HG03066 (cell line): ENCODE measurements around the gene CRISPLD2.

Experiments used
- ATAC-seq: cut with Tn5 transposase; IDR thresholded peaks from one replicate; pipeline ENCODE4 v1.9.1; 2021; ENCODE audit warnings: low read depth; ENCODE audit not compliant: unreplicated experiment

Gene CRISPLD2

DNA sequence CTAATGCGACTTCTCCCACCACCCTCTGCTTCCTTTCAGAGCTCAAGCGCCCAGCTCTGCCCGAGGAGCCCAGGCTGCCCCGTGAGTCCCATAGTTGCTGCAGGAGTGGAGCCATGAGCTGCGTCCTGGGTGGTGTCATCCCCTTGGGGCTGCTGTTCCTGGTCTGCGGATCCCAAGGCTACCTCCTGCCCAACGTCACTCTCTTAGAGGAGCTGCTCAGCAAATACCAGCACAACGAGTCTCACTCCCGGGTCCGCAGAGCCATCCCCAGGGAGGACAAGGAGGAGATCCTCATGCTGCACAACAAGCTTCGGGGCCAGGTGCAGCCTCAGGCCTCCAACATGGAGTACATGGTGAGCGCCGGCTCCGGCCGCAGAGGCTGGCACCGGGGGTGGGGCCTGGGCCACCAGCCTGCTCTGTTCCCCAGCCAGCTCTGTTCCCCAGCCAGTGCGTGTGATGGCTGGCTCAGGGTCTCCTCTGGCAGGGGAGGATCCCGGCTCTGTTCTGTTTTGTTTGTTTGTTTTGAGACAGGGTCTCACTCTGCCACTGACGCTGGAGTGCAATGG lies 18.7 kb downstream of the CRISPLD2 start:
- ATAC-seq: no peak

DNA sequence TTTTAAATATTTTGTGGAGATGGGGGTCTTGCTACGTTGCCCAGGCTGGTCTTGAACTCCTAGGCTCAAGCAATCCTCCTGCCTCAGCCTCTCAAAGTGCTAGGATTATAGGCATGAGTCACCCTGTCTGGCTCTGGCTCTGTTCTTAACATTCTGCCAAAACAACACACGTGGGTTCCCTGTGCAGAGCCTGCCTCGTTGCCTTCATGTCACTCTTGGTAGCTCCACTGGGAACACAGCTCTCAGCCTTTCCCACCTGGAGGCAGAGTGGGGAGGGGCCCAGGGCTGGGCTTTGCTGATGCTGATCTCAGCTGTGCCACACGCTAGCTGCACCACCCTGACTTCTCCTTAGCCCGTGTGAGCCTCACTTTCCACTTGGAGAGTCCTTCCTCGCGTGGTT lies 19.3 kb downstream of the CRISPLD2 start:
- ATAC-seq: no peak

DNA sequence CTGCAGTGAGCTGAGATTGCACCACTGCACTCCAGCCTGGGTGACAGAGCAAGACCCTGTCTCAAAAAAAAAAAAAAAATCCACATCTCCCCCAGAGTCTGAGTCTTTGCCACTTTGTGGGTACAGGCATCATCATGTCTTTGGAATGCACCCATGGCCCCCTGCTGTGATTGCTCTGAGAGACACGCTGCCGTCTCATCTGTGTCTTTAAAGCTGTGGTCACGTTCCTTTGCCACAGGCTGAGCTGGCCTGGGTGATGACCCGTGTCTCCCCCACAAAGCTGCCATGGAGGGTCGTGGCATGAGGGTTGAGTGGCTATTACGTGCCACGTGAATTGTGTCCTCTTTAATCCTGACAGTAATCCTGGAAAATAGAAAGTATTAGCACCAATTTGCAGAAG lies 20.2 kb downstream of the CRISPLD2 start:
- ATAC-seq: no peak

DNA sequence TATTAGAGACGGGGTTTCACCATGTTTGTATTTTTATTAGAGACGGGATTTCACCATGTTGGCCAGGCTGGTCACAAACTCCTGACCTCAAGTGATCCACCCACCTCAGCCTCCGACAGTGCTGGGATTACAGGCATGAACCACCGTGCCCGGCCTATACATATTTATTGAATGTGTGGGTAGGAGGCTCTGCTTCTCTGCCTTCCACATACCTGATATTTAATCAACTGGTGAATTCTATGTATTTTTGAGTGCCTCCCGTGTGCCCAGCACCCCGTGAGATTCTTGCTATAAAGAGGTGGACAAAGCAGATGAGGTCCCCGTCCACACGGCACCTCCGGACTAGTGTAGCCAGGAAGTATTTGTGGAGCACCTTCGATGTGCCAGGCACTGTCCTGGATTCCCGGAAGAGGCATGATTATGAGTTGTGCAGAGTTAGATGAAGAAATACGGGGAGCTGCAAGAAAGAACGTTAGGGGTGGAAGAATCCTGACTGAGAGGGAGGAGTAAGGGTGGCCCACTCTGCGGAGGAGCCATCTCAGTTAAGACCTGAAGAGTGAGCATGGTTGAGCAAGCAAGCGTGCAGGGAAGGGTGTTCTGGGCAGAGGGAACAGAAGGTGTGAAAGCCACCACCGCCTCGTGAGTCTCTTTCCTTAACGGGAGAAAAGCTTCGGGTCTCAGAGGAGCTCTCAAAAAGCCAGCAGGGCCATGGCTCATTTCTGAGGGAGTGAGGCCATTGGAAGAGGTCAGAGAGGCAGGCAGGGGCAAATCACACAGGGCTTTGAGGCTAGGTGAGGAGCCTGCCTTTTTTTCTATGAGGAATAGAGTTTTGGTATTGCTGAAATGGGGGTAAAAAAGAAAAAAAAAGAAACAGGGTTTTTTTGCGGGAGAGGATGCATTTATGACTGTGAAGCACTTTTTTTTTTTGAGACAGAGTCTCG lies 21.2 kb downstream of the CRISPLD2 start:
- no peak for ATAC-seq

DNA sequence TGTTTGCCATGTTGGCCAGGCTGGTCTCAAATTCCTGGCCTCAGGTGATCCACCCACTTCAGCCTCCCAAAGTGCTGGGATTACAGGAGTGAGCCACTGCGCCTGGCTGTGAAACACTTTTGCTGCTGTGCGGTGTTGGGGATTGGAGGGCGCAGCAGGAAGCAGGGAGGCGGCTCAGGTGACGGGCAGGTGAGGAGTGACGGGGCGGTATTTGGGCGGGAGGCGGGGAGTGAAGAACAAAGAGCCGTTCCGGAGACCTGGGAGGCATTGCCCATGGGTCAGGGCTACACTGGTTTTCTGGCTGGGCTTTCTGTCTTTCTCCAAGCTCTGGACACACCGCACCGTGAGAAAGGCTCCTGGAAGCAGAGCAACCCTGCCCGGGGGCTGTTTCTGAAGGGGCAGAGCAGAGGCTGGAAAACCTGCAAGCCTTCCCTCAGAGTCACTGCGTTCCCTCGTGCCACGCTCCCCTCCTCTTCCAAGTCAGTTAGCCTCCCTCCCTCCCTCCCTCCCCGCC lies 22.1 kb downstream of the CRISPLD2 start:
- ATAC-seq: no peak

DNA sequence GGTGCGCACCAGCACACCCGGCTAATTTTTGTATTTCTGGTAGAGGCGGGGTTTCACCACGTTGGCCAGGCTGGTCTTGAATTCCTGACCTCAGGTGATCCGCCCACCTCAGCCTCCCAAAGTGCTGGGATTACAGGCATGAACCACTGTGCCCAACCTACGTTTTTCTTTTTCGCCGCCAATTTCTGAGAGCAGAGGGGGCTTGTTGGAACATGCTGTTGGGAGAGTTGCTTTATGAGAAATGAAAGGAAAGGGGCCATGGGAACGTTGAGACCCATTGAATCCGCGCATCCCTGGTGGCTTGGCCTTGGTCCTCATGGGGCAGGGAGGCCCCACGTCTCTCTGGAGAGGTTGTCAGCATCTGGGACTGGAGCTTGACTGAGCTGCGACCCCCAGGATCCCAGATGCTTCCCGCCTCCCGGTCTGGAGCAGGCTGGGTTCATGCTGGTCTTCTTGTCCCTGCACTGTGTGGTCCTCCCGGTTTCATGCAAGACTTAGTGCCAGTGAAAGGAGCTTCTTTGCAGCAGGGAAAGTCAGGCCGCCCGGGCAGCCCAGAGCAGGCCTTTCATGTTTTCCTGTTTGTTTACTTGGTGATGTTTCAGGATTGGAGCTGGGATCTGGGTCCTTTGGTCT lies 22.8 kb downstream of the CRISPLD2 start:
- ATAC-seq: no peak

DNA sequence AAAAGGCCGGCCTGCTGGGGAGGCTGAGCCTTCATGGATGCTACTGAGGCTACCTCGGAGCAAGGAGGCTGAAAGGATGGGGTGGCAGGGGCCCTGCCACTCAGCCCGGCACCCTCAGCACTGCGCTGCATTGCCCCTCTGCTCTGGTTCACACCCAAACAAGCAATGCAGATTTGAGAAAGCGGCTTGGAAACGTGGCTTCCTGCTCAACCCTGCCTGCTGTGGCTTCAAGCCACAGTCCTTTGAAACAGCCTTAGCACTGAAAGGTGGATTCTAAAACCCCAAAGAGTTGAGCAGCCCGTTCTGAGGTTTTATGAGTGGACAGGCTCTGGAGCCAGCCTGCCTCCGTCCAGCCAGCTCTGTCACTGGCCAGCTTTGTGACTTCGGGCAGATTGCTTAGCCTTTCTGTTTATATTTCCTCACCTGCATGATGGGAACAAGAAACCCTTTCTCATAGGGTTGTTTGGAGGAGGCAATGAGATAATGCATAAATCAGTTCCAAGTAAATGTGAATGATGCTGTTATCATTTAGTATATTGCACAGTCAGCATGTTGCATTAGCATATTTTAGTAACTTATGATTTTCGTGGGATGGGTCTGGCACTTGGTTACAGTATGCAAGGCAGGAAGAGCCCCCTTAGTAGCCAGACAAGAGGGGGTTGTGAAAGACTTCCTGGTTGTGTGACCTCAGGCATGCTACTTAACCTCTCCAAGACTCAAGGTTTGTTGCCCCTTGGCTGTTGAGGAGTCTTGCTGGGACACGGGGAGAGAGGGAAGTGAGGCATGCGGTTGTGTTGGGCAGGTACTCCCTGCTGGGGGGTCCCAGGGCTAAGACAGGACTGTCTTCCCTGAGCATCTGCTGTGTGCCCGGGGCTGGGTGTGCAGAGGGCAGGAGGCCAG lies 23.6 kb downstream of the CRISPLD2 start:
- ATAC-seq: no peak

DNA sequence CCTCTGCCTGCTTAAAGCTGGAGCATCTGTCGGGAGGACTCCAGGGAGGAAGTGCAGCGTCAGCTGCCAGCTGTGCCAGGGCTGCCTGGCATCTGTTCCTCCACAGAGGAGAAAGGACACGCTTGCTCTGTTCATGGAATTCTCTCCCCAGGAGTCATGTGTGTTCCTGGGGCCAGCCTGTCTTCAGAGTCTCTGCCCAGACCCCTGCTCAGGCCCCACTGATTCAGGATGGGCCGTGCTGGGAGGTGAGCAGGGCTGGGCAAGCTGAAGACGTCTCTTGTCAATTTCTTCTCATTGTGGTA lies 24.2 kb downstream of the CRISPLD2 start:
- ATAC-seq: no peak

DNA sequence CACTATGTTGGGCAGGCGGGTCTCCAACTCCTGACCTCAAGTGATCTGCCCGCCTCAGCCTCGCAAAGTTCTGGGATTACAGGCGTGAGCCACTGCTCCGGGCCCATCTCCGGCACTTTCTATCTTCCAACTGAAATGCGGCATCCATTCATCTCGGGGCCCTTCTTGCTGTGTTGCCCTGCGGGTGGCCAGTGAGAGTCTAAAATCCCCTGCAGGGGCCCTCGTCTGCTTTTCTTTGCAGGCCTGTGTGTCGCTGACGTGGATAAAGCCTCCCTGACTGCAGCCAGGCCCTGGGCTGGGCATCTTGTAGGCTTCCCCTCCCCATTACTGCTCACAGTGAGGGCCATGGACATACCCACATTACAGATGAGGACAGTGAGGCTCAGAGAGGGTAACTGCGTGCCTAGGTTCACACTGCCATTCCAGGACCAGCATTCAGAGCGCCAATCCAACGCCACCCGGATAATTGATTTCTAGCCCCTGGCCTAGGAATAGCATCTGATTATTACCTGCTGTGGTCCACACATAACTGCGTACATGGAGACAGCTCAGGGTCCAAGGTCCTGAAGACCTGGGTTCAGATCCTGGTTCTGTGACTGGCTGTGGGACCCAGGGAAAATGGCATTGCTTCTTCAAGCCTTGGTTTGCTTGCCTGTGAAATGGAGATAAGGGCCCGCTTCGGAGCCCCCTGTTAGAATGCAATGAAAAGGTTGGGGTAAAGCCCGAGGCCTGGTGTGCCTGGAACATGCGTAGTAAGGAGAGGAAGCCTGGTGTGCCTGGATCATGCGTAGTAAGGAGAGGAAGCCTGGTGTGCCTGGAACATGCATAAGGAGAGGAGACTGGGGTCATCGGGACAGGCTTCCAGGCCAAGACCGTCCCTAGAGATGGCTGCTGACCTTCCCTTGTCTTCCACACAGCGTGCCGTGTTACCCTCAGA lies 25.0 kb downstream of the CRISPLD2 start:
- ATAC-seq: no peak

DNA sequence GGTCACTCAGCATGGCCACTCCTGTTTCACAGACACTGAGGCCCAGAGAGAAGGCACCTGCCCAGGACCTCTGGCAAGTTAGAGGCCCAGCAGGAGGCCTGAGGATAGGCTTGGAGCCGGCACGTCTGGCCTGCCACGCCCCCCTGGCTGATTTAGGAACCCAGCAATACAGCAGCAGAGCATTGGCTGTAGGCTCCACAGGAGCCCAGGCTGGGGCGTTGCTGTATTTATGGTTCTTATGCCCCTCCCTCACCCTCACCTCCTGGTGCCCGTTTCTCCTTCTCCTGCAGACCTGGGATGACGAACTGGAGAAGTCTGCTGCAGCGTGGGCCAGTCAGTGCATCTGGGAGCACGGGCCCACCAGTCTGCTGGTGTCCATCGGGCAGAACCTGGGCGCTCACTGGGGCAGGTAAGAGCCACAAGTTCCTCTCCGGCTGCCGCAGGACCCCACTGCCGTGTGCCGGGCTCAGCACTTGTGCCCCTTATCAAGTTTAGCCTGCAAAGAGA lies 25.8 kb downstream of the CRISPLD2 start:
- no peak for ATAC-seq

DNA sequence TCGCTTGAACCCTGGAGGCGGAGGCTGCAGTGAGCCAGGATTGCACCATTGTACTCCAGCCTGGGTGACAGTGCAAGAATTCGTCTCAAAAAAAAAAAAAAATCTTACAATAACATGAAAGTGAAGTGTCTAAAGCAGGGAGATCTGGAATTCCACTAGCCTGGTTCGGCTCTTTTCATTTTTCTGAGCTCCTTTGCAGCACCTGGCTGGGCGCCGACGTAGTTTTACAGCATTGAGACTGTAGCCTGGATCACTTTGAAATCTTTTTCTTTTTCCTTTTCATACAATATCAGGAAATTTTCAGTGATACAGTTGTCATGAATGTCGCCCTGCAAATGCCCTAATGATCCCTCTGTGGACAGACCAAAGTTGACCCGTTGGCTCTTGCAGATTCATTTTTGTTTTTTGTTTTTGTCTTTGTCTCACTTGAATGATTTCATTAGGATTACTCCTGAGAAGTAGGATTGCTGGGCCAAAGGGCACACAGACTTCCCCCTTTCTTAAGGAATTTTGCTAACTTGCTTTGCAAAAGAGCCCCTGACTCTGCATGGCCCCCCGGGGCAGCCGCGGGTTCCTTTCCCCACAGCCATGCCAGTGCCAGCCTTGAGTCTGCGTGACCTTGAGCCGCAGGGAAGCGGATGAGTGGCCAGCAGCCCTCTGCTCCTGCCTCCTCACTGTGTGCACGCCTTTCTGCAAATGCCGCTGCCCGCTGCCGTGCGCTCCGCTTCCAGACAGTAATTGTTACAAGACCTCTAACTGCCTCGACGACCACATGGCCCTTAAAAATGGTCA lies 28.0 kb downstream of the CRISPLD2 start:
- no peak for ATAC-seq

DNA sequence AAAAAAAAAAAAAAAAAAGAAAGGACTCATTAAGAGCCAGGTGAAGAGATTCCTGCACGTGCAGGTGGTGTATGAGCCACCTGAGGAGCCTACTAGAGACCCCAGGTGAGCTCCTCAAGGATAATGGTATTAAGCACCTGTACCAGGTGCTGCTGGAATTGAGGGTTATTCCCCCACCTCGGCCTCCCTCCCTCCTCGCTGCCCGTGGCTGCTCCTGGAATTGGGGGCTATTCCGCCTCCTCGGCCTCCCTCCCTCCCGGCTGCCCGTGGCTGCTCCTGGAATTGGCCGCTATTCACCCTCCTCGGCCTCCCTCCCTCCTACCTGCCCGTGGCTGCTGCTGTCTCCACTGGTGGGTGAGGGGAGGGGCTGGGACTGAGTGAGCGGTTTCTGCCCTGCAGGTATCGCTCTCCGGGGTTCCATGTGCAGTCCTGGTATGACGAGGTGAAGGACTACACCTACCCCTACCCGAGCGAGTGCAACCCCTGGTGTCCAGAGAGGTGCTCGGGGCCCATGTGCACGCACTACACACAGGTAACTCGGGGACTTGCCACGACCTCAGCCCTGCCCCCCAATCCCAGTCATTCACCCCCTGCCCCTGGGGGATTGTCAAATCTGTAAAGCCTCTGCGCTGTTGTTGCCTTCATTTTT lies 29.3 kb downstream of the CRISPLD2 start:
- no peak for ATAC-seq

DNA sequence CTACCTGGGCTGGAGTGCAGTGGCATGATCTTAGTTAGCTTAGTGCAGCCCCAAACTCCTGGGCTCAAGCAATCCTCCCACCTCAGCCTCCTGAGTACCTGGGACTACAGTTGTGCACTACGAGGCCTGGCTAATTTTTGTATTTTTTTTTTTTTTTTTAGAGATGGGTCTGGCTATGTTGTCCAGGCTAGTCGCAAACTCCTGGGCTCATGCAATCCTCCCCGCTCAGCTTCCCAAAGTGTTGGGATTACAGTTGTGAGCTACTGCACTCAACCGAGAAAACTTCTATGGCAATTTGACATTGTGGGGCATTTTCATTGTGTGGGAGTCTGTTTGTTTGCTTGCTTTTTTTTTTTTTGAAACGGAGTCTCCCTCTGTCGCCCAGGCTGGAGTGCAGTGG lies 30.0 kb downstream of the CRISPLD2 start:
- ATAC-seq: no peak

DNA sequence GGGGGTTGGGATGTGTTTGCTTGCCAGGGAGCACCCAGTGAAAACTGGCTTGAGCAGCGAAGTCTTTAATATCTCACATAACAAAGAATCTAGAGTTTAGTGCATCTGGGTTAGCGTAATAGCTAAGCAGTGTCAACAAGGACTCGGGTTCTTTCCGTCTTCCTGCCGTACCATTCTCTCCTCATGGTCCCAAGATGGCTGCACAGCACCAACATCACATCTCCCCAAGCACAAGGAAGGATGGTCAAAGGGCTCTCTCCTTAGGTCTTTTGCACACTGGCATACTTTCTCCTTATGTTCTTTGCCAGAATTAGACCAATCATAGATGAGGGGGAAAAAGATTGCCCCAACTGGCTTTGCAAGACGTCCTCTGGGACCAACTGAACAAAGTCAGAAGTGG lies 30.9 kb downstream of the CRISPLD2 start:
- no peak for ATAC-seq

DNA sequence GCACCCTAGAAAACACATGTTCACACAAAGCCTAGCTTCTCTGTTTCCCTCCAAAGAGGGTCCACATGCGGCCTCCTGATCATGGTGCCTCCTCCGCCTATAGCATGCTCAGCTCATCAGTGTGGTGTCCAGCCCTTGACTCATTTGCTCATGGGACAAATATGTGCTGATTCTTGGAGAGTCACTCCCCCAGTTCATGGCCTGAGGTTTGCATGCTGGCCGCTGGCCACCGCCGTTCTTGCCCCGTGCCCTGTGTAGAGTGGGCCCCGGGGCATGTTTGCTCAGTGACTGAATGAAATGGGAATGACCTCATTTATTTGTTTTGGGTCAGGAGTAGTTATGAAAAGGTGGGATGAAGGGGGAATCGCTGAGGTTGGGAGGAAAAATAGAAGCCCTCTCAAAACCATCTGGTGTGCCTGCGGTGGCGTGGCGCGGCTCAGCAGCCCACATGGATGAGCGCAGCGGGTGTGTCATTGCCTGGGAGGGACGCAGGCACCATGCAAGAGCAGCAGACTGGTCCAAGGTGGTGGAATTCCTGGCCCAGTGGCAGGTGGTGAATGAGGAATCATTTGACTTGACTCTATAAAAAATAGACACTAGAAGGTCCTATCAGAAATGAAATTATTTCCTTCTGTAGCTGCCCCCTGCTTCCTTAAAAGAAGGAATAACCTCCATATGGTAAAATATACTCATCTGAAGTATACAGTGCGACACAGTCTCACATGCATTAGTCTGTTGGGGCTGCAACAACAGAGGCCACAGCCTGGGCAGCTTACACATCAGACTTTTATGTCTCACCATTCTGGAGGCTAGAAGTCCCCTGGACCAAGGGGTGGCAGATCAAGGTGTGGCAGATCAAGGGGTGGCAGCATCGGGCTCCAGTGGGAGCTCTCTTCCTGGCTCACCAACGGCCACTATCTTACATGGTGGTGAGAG lies 31.7 kb downstream of the CRISPLD2 start:
- ATAC-seq: no peak

DNA sequence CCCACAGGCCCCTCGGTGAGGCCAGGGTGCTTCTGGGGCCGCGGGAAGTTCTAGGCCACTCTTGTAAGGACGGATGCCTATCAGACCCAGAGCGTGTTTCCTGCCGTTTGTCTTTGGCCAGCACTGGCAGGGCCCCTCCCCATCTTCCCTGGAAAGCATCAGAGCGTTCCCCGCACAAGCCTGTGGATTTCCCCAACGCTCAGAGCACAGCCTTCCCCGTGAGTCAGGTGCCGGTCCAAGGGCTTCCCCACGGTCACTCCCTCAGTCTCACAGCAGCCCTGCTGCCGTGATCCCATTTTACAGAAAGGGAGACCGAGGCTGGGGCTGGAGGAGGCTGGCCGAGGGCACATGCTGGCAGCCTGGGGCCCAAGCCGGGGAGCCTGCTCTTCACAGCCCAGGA lies 33.7 kb downstream of the CRISPLD2 start:
- ATAC-seq: no peak

DNA sequence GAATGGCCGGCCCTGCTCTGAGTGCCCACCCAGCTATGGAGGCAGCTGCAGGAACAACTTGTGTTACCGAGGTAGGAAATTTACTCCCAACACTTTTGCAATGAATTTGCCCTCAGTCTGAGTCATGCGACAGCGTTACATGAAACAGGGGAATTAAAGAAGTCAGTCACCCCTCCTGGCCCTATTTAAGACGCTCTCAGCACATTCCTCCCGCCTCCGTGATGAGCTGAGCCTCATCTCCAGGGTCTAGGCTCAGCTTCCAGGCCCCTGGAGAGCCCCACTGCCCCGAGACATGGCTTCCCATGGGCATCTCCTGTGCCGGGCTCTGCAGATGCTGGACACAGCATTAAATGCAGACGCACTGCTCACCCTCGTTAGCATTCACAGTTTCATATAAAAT lies 35.0 kb downstream of the CRISPLD2 start:
- no peak for ATAC-seq
